ENCODE data around the gene PCDHA4.
"Not testable (repeated sequence)": the region's sequence is repeated elsewhere in the genome, so short reads cannot be mapped to it uniquely, and the experiment has no call there.

PCDHA4 gene

DNA sequence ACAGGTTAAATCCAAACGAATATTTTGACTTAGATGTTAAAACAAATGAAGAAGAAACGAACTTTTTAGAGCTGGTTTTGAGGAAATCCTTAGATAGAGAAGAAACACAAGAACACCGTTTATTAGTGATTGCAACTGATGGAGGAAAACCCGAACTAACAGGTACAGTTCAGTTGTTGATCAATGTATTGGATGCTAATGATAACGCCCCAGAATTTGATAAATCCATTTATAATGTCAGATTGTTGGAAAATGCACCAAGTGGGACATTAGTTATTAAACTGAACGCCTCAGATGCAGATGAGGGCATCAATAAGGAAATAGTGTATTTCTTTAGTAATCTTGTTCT is 15.4 kb downstream of the PCDHA4 start:
- DNase-seq, result no peak

DNA sequence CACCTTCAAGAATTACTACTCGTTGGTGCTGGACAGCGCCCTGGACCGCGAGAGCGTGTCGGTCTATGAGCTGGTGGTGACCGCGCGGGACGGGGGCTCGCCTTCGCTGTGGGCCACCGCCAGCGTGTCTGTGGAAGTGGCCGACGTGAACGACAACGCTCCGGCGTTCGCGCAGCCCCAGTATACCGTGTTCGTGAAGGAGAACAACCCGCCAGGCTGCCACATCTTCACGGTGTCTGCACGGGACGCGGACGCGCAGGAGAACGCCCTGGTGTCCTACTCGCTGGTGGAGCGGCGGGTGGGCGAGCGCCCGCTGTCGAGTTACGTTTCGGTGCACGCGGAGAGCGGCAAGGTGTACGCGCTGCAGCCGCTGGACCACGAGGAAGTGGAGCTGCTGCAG is 16.1 kb downstream of the PCDHA4 start:
- not testable (repeated sequence) for DNase-seq

DNA sequence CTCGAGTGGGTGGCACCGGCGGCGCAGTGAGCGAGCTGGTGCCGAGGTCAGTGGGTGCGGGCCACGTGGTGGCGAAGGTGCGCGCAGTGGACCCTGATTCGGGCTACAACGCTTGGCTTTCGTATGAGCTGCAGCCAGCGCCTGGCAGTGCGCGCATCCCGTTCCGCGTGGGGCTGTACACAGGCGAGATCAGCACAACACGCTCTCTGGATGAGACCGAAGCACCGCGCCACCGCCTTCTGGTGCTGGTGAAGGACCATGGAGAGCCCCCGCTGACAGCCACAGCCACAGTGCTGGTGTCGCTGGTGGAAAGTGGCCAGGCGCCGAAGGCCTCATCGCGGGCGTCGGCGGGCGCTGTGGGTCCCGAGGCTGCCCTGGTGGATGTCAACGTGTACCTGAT is 16.6 kb downstream of the PCDHA4 start:
- DNase-seq, result no peak

DNA sequence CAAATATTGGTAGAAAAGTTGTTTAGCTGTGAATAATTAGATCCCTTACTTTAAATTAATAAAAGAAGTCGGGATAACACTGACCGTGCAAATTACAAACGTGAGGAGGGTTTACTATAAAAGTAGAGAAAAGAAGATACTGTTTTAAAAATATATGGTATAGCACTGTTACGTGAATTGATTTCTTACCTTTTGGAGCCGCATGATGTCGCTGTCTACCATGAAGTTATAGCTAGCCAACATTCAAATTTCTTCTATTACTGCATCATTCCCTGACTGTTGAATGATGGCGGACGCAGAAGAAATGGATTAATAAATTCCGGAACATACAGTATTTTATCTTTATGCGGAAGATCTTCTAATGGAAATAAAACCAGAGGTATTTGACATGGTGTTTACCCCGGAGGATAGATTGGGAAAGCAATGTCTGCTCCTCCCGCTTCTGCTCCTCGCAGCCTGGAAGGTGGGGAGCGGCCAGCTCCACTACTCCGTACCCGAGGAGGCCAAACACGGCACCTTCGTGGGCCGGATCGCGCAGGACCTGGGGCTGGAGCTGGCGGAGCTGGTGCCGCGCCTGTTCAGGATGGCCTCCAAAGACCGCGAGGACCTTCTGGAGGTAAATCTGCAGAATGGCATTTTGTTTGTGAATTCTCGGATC is 21.0 kb downstream of the PCDHA4 start, which contains the start of gene PCDHA6:
PCDHA6 (plus strand) TSS at position 257 of the 658 bp plus-strand sequence; CDS start at position 389, 132 bp downstream.
- no peak for DNase-seq

DNA sequence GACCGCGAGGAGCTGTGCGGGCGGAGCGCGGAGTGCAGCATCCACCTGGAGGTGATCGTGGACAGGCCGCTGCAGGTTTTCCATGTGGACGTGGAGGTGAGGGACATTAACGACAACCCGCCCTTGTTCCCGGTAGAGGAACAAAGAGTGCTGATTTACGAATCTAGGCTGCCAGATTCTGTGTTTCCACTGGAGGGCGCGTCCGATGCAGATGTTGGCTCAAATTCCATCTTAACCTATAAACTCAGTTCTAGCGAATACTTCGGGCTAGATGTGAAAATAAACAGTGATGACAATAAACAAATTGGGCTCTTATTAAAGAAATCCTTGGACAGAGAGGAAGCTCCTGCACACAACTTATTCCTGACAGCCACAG is 21.5 kb downstream of the PCDHA4 start:
- no peak for DNase-seq

DNA sequence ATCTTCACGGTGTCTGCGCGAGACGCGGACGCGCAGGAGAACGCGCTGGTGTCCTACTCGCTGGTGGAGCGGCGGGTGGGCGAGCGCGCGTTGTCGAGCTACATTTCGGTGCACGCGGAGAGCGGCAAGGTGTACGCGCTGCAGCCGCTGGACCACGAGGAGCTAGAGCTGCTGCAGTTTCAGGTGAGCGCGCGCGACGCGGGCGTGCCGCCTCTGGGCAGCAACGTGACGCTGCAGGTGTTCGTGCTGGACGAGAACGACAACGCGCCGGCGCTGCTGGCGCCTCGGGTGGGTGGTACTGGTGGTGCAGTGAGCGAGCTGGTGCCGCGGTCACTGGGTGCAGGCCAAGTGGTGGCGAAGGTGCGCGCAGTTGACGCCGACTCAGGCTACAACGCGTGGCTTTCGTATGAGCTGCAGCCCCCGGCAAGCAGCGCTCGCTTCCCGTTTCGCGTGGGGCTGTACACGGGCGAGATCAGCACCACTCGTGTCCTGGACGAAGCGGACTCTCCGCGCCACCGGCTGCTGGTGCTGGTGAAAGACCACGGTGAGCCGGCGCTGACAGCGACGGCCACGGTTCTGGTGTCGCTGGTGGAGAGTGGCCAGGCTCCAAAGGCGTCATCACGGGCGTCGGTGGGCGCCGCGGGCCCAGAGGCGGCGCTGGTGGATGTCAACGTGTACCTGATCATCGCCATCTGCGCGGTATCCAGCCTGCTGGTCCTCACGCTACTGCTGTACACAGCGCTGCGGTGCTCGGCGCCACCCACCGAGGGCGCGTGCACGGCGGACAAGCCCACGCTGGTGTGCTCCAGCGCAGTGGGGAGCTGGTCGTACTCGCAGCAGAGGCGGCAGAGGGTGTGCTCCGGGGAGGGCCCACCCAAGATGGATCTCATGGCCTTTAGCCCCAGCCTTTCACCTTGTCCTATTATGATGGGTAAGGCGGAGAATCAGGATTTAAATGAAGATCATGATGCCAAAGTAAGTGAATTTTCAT is 22.9 kb downstream of the PCDHA4 start:
- DNase-seq, result not testable (repeated sequence)

DNA sequence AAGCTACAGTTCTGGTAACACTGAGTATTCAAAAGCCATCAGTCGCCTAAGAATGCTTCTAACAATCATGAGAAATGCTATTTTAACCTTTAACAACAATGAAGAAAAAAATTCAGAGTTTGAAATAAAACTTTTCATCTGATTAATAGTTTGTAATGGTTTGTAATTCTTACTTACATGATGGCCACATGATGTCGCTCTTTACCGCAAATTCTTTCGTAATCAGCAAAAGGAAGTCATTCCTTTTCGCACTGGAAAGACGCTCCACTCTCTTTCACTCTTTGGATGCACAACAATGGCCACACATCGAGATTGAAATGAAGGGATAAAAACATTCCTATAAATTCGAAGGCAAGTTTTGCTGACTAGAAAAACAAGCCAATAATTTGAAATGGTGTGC is 27.1 kb downstream of the PCDHA4 start, which contains the start of gene PCDHA7:
PCDHA7 (plus strand) TSS at position 277 of the 400 bp plus-strand sequence; CDS start at position 392, 115 bp downstream.
- no peak for DNase-seq

DNA sequence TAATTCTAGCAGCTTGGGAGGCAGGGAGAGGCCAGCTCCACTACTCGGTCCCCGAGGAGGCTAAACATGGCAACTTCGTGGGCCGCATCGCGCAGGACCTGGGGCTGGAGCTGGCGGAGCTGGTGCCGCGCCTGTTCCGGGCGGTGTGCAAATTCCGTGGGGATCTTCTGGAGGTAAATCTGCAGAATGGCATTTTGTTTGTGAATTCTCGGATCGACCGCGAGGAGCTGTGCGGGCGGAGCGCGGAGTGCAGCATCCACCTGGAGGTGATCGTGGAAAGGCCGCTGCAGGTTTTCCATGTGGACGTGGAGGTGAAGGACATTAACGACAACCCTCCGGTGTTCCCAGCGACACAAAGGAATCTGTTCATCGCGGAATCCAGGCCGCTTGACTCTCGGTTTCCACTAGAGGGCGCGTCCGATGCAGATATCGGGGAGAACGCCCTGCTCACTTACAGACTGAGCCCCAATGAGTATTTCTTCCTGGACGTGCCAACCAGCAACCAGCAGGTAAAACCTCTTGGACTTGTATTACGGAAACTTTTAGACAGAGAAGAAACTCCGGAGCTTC is 27.7 kb downstream of the PCDHA4 start:
- DNase-seq, result not testable (repeated sequence)

DNA sequence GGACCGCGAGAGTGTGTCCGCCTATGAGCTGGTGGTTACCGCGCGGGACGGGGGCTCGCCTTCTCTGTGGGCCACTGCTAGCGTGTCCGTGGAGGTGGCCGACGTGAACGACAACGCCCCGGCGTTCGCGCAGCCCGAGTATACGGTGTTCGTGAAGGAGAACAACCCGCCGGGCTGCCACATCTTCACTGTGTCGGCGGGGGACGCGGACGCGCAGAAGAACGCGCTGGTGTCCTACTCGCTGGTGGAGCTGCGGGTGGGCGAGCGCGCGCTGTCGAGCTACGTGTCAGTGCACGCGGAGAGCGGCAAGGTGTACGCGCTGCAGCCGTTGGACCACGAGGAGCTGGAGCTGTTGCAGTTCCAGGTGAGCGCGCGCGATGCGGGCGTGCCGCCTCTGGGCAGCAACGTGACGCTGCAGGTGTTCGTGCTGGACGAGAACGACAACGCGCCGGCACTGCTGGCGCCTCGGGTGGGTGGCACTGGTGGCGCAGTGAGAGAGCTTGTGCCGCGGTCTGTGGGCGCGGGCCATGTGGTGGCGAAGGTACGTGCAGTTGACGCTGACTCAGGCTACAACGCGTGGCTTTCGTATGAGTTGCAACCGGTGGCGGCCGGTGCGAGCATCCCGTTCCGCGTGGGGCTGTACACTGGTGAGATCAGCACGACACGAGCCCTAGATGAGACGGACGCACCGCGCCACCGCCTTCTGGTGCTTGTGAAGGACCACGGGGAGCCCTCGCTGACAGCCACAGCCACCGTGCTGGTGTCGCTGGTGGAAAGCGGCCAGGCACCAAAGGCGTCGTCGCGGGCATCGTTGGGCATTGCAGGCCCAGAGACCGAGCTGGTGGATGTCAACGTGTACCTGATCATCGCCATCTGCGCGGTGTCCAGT is 29.0 kb downstream of the PCDHA4 start:
- DNase-seq, result no peak

DNA sequence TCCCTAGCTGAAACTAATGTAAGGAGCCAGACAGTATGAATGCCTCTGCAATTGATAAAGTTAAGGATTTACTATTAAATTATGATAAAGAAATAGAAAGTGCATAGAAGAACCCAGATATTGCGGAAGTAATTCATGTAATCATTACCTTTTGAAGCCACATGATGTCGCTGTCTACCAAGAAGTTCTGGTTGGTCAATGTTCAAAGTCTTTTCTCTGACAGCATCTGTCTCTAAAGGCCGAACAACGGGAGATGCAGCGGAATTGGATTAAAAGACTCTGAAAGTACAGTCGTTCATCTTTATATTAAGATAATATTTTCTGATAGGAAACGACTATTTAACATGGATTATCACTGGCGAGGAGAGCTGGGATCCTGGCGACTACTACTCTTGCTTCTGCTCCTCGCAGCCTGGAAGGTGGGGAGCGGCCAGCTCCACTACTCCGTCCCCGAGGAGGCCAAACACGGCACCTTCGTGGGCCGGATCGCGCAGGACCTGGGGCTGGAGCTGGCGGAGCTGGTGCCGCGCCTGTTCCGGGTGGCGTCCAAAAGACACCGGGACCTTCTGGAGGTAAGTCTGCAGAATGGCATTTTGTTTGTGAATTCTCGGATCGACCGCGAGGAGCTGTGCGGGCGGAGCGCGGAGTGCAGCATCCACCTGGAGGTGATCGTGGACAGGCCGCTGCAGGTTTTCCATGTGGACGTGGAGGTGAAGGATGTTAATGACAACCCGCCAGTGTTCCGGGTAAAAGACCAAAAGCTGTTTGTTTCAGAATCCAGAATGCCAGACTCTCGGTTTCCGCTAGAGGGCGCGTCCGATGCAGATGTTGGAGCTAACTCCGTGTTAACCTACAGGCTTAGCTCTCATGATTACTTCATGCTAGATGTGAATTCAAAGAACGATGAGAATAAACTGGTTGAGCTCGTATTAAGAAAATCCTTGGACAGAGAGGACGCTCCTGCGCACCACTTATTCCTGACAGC is 34.4 kb downstream of the PCDHA4 start, which contains the start of gene PCDHA8:
PCDHA8 (plus strand) TSS at position 210 of the 985 bp plus-strand sequence; CDS start at position 345, 135 bp downstream.
- DNase-seq, result no peak

DNA sequence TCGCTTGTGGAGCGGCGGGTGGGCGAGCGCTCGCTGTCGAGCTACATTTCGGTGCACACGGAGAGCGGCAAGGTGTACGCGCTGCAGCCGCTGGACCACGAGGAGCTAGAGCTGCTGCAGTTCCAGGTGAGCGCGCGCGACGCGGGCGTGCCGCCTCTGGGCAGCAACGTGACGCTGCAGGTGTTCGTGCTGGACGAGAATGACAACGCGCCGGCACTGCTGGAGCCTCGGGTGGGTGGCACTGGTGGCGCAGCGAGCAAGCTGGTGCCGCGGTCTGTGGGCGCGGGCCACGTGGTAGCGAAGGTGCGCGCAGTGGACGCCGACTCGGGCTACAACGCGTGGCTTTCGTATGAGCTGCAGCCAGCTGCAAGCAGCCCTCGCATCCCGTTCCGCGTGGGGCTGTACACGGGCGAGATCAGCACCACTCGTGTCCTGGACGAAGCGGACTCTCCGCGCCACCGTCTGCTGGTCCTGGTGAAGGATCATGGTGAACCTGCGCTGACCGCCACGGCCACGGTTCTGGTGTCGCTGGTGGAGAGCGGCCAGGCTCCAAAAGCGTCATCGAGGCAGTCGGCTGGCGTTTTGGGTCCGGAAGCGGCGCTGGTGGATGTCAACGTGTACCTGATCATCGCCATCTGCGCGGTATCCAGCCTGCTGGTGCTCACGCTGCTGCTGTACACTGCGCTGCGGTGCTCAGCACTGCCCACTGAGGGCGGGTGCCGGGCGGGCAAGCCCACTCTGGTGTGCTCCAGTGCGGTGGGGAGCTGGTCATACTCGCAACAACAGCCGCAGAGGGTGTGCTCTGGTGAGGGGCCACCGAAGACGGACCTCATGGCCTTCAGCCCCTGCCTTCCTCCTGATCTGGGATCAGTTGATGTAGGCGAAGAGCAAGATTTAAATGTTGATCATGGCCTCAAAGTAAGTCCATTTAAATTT is 36.2 kb downstream of the PCDHA4 start:
- DNase-seq, result no peak

DNA sequence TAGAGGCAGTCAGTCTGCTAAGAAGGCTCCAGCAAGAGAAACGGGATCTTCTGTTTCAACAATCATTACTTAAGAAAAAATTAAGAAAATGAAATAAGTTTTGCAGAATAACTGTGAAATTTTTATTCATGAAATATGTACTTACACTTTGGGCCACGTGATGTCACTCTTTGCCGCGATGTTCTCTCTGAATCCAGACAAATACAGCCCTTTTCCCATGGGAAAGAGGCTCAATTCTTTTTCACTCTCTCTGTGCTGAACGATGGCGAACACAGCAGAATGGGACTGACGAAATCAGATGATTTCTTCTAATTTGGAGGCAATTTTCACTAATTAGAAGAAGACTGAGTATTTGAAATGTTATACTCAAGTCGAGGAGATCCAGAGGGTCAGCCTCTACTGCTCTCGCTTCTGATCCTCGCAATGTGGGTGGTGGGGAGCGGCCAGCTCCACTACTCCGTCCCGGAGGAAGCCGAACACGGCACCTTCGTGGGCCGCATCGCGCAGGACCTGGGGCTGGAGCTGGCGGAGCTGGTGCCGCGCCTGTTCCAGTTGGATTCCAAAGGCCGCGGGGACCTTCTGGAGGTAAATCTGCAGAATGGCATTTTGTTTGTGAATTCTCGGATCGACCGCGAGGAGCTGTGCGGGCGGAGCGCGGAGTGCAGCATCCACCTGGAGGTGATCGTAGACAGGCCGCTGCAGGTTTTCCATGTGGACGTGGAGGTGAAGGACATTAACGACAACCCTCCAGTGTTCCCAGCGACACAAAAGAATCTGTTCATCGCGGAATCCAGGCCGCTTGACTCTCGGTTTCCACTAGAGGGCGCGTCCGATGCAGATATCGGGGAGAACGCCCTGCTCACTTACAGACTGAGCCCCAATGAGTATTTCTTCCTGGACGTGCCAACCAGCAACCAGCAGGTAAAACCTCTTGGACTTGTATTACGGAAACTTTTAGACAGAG is 41.6 kb downstream of the PCDHA4 start, which contains the start of gene PCDHA9:
PCDHA9 (plus strand) TSS at position 244 of the 964 bp plus-strand sequence; CDS start at position 358, 114 bp downstream.
- DNase-seq, result not testable (repeated sequence)

DNA sequence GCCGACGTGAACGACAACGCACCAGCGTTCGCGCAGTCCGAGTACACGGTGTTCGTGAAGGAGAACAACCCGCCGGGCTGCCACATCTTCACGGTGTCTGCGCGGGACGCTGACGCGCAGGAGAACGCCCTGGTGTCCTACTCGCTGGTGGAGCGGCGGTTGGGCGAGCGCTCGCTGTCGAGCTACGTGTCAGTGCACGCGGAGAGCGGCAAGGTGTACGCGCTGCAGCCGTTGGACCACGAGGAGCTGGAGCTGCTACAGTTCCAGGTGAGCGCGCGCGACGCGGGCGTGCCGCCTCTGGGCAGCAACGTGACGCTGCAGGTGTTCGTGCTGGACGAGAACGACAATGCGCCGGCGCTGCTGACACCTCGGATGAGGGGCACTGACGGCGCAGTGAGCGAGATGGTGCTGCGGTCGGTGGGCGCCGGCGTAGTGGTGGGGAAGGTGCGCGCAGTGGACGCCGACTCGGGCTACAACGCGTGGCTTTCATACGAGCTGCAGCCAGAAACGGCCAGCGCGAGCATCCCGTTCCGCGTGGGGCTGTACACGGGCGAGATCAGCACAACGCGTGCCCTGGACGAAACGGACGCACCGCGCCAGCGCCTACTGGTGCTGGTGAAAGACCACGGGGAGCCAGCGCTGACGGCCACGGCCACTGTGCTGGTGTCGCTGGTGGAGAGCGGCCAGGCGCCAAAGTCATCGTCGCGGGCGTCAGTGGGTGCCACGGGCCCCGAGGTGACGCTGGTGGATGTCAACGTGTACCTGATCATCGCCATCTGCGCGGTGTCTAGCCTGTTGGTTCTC is 43.2 kb downstream of the PCDHA4 start:
- DNase-seq, result not testable (repeated sequence)

DNA sequence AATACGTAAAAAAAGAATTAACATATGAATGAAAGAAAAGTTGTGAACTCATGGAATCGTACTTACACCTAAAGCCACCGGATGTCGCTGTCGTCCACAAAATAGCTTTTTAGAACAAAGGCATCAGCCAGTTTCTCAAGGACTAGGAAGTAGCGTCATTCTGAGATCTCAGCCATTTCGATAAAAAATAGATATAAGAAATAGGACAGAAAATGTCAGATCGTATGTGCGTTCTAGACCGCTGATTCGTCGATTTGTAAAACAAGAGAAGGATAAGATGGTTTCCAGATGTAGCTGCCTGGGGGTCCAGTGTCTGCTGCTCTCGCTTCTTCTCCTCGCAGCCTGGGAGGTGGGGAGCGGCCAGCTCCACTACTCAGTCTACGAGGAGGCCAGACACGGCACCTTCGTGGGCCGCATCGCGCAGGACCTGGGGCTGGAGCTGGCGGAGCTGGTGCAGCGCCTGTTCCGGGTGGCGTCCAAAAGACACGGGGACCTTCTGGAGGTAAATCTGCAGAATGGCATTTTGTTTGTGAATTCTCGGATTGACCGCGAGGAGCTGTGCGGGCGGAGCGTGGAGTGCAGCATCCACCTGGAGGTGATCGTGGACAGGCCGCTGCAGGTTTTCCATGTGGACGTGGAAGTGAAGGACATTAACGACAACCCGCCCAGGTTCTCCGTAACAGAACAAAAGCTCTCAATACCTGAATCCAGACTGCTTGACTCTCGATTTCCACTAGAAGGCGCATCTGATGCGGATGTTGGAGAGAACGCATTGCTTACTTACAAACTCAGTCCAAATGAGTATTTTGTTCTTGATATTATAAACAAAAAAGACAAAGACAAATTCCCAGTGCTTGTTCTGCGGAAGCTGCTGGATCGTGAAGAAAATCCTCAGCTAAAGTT is 49.2 kb downstream of the PCDHA4 start, which contains the start of gene PCDHA10:
PCDHA10 (plus strand) TSS at position 126 of the 903 bp plus-strand sequence; CDS start at position 278, 152 bp downstream.
- DNase-seq, result no peak

DNA sequence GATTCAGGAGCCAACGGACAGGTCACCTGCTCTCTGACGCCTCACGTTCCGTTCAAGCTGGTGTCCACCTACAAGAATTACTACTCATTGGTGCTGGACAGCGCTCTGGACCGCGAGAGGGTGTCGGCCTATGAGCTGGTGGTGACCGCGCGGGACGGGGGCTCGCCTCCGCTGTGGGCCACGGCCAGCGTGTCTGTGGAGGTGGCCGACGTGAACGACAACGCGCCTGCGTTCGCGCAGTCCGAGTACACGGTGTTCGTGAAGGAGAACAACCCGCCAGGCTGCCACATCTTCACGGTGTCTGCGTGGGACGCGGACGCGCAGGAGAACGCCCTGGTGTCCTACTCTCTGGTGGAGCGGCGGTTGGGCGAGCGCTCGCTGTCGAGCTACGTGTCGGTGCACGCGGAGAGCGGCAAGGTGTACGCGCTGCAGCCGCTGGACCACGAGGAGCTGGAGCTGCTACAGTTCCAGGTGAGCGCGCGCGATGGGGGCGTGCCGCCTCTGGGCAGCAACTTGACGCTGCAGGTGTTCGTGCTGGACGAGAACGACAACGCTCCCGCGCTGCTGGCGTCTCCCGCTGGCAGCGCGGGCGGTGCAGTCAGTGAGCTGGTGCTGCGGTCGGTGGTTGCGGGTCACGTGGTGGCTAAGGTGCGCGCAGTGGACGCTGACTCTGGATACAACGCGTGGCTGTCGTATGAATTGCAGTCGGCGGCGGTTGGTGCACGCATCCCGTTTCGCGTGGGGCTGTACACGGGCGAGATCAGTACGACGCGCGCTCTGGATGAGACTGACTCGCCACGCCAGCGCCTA is 50.5 kb downstream of the PCDHA4 start:
- no peak for DNase-seq

DNA sequence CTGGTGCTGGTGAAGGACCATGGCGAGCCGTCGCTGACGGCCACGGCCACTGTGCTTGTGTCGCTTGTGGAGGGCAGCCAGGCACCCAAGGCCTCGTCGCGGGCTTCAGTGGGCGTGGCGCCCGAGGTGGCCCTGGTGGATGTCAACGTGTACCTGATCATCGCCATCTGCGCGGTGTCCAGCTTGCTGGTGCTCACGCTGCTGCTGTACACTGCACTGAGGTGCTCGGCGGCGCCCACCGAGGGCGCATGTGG is 51.0 kb downstream of the PCDHA4 start:
- no peak for DNase-seq

Measured in left hindlimb (tissue), 1 donor.